ENCODE measurements around the gene USP48. TPM values are rescaled to one million over a fixed set of nuclear protein-coding genes. Genes with fewer than 3 reads are reported as not detected.

USP48 gene
- total and polyA plus RNA-seq, 2 of the 8 experiments (the other 6 are each of a cell fraction or from before 2014, with no cell fraction given), result 12.8 to 83.5 TPM

DNA sequence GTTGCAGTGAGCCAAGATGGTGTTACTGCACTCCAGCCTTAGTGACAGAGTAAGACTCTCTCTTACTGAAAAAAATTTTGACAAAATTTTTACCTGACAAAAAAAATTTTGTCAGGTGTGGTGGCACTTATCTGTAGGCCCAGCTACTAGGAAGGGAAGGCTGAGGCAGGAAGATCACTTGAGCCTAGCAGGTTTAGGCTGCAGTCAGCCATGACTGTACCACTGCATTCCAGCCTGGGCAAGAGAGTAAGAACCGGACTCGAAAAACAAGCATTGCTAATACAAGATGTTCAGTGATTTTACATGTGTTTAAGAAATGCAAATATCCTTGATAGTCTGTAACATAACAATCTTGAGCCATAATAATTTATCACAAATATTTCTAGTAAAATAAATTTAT is 46.9 kb downstream of the USP48 start (continued):
- TF ChIP-seq TBP (IDR thresholded peaks at IDR 0.05; ENCODE audit: low read depth, low read length) (no peak), BCL11A (IDR thresholded peaks at IDR 0.05; ENCODE audit: low read depth in 2 of 2, low read length in 2 of 2) (no peak), BRCA1 (IDR thresholded peaks at IDR 0.05; ENCODE audit: low read depth, low read length) (no peak), MAFK (IDR thresholded peaks at IDR 0.05; ENCODE audit: low read depth, low read length) (no peak), RAD21 (IDR thresholded peaks at IDR 0.05 in 1 of 2, conservative IDR thresholded peaks at IDR 0.05 in 1 of 2; ENCODE audit: low read depth in 2 of 2, low read length in 2 of 2) (no peak)
